Spleen (tissue), 11 donors: ENCODE results near the gene FBLN5. TPM values are rescaled to one million over a fixed set of nuclear protein-coding genes. Genes with fewer than 3 reads are reported as not detected.

Source experiments
- DNase-seq: peaks from one replicate; pipeline ENCODE4 v3.0.0-alpha.2; 2020
- H3K27ac ChIP-seq, 8 donors: fragments of 200-600 bp; sonication (generic) in 7 of 8; 1 replicate in 4 of 8; 2 replicates in 4 of 8; pipeline versions ENCODE4 v1.5.0 to v1.8.0; 2016 to 2021; ENCODE audit warnings: inconsistent platforms in 4 of 8, mild to moderate bottlenecking in 4 of 8, moderate library complexity in 1 of 8
- H3K27me3 ChIP-seq, 7 donors: fragments of 200-600 bp; sonication (generic) in 6 of 7; replicated peaks in 1 of 7; 1 replicate in 4 of 7; 2 replicates in 3 of 7; pipeline versions ENCODE4 v1.5.0 to v1.8.0; 2016 to 2021; ENCODE audit warnings: inconsistent platforms in 3 of 7, mild to moderate bottlenecking in 1 of 7
- H3K36me3 ChIP-seq, 6 donors: fragments of 200-600 bp; sonication (generic) in 5 of 6; 1 replicate in 4 of 6; 2 replicates in 2 of 6; pipeline versions ENCODE4 v1.5.0 to v1.8.0; 2016 to 2021; ENCODE audit warnings: inconsistent platforms in 2 of 6
- H3K4me1 ChIP-seq, 6 donors: fragments of 200-600 bp; sonication (generic) in 5 of 6; 1 replicate in 3 of 6; 2 replicates in 3 of 6; pipeline versions ENCODE4 v1.5.0 to v1.8.0; 2016 to 2021; ENCODE audit warnings: inconsistent platforms in 3 of 6
- H3K4me3 ChIP-seq, 8 donors: fragments of 200-600 bp; sonication (generic) in 7 of 8; 1 replicate in 4 of 8; 2 replicates in 4 of 8; pipeline versions ENCODE4 v1.5.0 to v1.8.0; 2016 to 2021; ENCODE audit warnings: inconsistent platforms in 4 of 8, mild to moderate bottlenecking in 4 of 8, moderate library complexity in 2 of 8
- H3K9me3 ChIP-seq, 8 donors: fragments of 200-600 bp; sonication (generic) in 7 of 8; 1 replicate in 4 of 8; 2 replicates in 4 of 8; pipeline versions ENCODE4 v1.5.0 to v1.8.0; 2016 to 2021; ENCODE audit warnings: inconsistent platforms in 4 of 8
- CTCF ChIP-seq, 11 experiments: fragments of 200-600 bp in 7 of 11; fragments of 450-650 bp in 4 of 11; sonication (generic) in 4 of 11; IDR thresholded peaks in 8 of 11; conservative IDR thresholded peaks in 3 of 11; 1 replicate in 7 of 11; 2 replicates in 4 of 11; pipeline versions ENCODE4 v1.4.0 to v1.8.0; 2016 to 2021; ENCODE audit warnings: antibody characterized with exemption in 11 of 11, inconsistent platforms in 4 of 11, mild to moderate bottlenecking in 1 of 11
- POLR2A ChIP-seq, 3 donors: fragments of 450-650 bp; IDR thresholded peaks; one replicate each; pipeline ENCODE4 v1.5.1; 2017; ENCODE audit warnings: antibody characterized with exemption in 3 of 3, mild to moderate bottlenecking in 1 of 3
- POLR2AphosphoS5 ChIP-seq, 3 donors: sonication (generic); formaldehyde crosslinking; IDR thresholded peaks; one replicate each; pipeline ENCODE4 v1.5.1; 2017; ENCODE audit warnings: antibody characterized with exemption in 3 of 3
- WGBS, 5 donors: extraction: QIAGEN DNeasy Blood & Tissue Kit in 3 of 5; methylation state at CpG; one replicate each; pipeline versions ENCODE4 v1.1.5 to v1.1.7; 2013 to 2018; 5-methylcytosine and 5-hydroxymethylcytosine counted together
- intact Hi-C: fragments of 100-400 bp; cut with DNase I; formaldehyde crosslinking; loops from one replicate; pipeline ENCODE4 v1.15.0; 2023; ENCODE audit warnings: low total_unique reads
- polyA plus RNA-seq, 3 donors: library from polyadenylated mRNA; stranded (reverse); fragments of 200-250 nt; gene quantifications; one replicate each; pipeline ENCODE4 v1.2.1, GENCODE V29; 2013
- total RNA-seq, 7 donors: library from RNA; depleted of rRNA in 3 of 7; stranded (reverse); fragments of >200 nt in 3 of 7; fragmentation: NEBNext Ultra II Directional in 4 of 7; extraction: Animal tissue kit (Norgen Biotek cat#: 25700) in 4 of 7; gene quantifications; one replicate each; pipeline versions ENCODE4 v1.1.0 to v1.2.1, GENCODE V29; 2016 to 2021
- donor health status: healthy with polysubstance abuse.
- donor health status: DM: no; HTN: no; CAD: no; lungs with moderate emphysema.
- donor health status: DM: no; HTN: no; CAD: no.
- donor health status: Bipolar disorder and iron deficiency.
- donor health status: healthy.
- donor health status: DM: no; HTN: no; CAD: no.
- donor health status: DM: yes; HTN: yes; CAD: no.

FBLN5 gene
- total and polyA plus RNA-seq, 10 donors: 26.4 to 396 (median 102) TPM

- peak overlapping the region; percentile 24 to 69 (median 36) for H3K4me3 ChIP-seq
- DNase-seq: no peak
- no peak for TF ChIP-seq POLR2A (IDR thresholded peaks at IDR 0.05)
- no peak for TF ChIP-seq CTCF (IDR thresholded peaks at IDR 0.05 in 8 of 11, conservative IDR thresholded peaks at IDR 0.05 in 3 of 11)
- TF ChIP-seq POLR2AphosphoS5 (IDR thresholded peaks at IDR 0.05): no peak
- H3K4me1 ChIP-seq: peaks cover 9 to 76% (median 52%) of the 10 kb centered on the region in 6 donors
- intact Hi-C loops: no loop called here
- peaks cover 0 to 38% (median 0%) of the 10 kb centered on the region in 6 donors for H3K36me3 ChIP-seq
- peaks cover 0 to 7% (median 0%) of the 10 kb centered on the region in 8 donors for H3K9me3 ChIP-seq
- H3K27ac ChIP-seq: peak overlapping the region in 7 of 8 donors; percentile 36 to 87 (median 75)
- 57 to 64% (median 61%) methylated on average over 6 of the region's 6 CpGs for WGBS, 5 donors
- no peaks in the 10 kb centered on the region for H3K27me3 ChIP-seq
Observed at GRCh38 chr14:91866511-91867295, 80.8 kb downstream of the FBLN5 start.

DNA sequence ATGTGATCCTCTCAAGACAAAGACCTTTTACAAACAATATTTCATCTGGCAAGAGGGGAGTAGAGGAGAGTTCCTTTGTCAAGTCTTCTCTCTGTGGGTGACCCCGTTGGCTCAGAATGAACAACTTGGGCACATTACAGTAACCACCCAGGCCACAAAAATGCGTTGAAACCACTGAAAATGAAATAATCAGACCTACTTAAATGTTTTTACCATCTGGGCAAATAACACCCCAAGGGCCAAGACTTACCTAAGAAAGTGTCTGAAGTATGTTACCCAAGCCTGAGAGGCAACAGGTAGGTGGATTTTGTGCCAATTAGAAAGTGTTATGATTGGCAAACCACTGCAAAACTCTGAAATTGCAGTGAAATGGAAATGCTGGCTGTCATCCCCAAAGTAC is 81.4 kb downstream of the FBLN5 start:
- Histone ChIP-seq H3K27ac (peak overlapping the region in 6 of 8 donors; percentile 38 to 87 (median 77)), H3K4me1 (peaks cover 9 to 76% (median 53%) of the 10 kb centered on the region in 6 donors), H3K4me3 (peak overlapping the region; percentile 24 to 69 (median 36)), H3K27me3 (no peaks in the 10 kb centered on the region), H3K9me3 (peaks cover 0 to 7% (median 0%) of the 10 kb centered on the region in 8 donors), H3K36me3 (peaks cover 0 to 38% (median 0%) of the 10 kb centered on the region in 6 donors)
- no peak for DNase-seq
- WGBS, 5 donors: 23 to 34% (median 27%) methylated on average over 2 of the region's 2 CpGs
- no peak for TF ChIP-seq POLR2A (IDR thresholded peaks at IDR 0.05)
- no peak for TF ChIP-seq POLR2AphosphoS5 (IDR thresholded peaks at IDR 0.05)
- no peak for TF ChIP-seq CTCF (IDR thresholded peaks at IDR 0.05 in 8 of 11, conservative IDR thresholded peaks at IDR 0.05 in 3 of 11)
- intact Hi-C loops: no loop called here

- TF ChIP-seq POLR2A (IDR thresholded peaks at IDR 0.05): no peak
- no peak for TF ChIP-seq POLR2AphosphoS5 (IDR thresholded peaks at IDR 0.05)
- TF ChIP-seq CTCF (IDR thresholded peaks at IDR 0.05 in 8 of 11, conservative IDR thresholded peaks at IDR 0.05 in 3 of 11): no peak
- no peaks in the 10 kb centered on the region for H3K9me3 ChIP-seq
- H3K4me3 ChIP-seq: no peak overlapping the region
- H3K4me1 ChIP-seq: peaks cover 3 to 77% (median 32%) of the 10 kb centered on the region in 6 donors
- no peak for DNase-seq
- no peaks in the 10 kb centered on the region for H3K27me3 ChIP-seq
- peak overlapping the region in 3 of 8 donors; percentile 53 to 87 (median 79) for H3K27ac ChIP-seq
- intact Hi-C loops: no loop called here
- H3K36me3 ChIP-seq: peaks cover 0 to 5% (median 0%) of the 10 kb centered on the region in 6 donors
- 46 to 65% (median 59%) methylated on average over 4 of the region's 4 CpGs for WGBS, 5 donors
Observed at GRCh38 chr14:91862417-91862816, 85.1 kb downstream of the FBLN5 start.

DNA sequence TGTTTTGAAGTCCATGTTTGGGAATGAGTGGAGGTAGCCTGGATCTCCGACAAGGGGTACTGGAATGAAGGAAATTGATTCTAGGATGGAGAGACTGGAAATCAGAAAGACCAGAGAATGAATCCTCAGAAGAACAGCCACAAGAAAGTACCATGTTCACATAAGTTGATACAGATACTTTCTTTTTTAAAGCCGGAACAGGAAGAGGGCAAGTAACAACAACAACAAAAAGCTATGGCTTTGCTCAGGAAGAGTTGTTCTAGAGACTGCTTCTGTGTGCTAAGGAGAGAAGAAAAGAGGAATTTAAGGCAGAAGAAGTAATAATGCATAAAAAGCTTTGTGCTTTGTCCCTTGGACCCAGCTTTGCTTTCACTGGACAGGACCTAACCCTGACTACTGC is 86.4 kb downstream of the FBLN5 start:
- no peak for TF ChIP-seq POLR2A (IDR thresholded peaks at IDR 0.05)
- no peak for TF ChIP-seq POLR2AphosphoS5 (IDR thresholded peaks at IDR 0.05)
- TF ChIP-seq CTCF (IDR thresholded peaks at IDR 0.05 in 8 of 11, conservative IDR thresholded peaks at IDR 0.05 in 3 of 11): no peak
- Histone ChIP-seq H3K27ac (peak overlapping the region in 6 of 8 donors; percentile 15 to 87 (median 50)), H3K4me3 (peak overlapping the region in 1 of 8 donors; percentile 28), H3K27me3 (no peaks in the 10 kb centered on the region), H3K9me3 (no peaks in the 10 kb centered on the region), H3K36me3 (no peaks in the 10 kb centered on the region), H3K4me1 (peaks cover 6 to 79% (median 32%) of the 10 kb centered on the region in 6 donors)
- DNase-seq: no peak
- 41 to 65% (median 60%) methylated on average over 2 of the region's 2 CpGs for WGBS, 5 donors
- intact Hi-C loops: no loop called here
